ENCODE results near the gene PPCDC.

DNA sequence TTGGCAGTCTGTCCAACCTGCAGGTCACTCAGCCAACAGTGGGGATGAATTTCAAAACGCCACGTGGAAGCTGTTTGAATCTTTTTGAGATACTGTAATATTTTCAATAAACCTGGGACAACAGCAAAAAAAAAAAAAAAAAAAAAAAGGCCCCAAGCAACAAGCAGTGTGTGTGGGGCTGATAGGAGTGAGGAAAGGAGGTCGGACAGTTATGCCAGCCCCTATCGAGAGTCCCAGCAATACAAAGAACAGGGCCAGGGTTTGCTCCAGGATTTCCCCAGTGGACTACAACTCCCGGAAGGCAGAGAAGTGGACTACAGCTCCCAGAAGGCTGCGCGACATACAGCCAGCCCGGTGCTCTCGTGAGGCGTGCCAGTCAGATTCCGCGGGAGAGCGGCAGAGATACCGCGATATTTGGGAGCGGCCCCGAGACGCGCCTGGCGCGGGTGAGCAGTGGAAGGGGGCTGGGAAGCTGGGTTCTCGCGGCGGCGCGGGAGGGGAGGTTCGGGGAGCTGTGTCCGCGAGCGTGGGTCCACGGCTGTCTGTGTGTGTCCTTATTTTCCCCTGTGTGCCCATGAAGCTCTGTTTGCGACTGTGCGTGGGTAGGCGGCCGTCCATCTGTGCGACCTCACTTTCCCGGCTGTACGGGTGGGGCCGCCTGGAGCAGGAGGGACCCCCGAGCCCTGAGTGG, at the start of gene PPCDC:
- TF ChIP-seq EZH2 (IDR thresholded peaks at IDR 0.05) (no peak), CTCF (IDR thresholded peaks at IDR 0.05 in 2 of 3, conservative IDR thresholded peaks at IDR 0.05 in 1 of 3; ENCODE audit: borderline replicate concordance in 1 of 3, insufficient read depth in 1 of 3, low read depth in 2 of 3, low read length in 2 of 3) (no peak), POLR2A (IDR thresholded peaks at IDR 0.05; ENCODE audit: borderline replicate concordance, extremely low read depth, insufficient read depth, insufficient read length) (peak; percentile 93), EGR1 (IDR thresholded peaks at IDR 0.05; ENCODE audit: low read depth) (no peak), SIN3A (IDR thresholded peaks at IDR 0.05; ENCODE audit: low read depth) (peak; percentile 92), YY1 (IDR thresholded peaks at IDR 0.05; ENCODE audit: extremely low read depth, insufficient replicate concordance, low read depth, low read length) (peak; percentile 62), POLR2AphosphoS5 (IDR thresholded peaks at IDR 0.05; ENCODE audit: low read depth, low read length) (peak; percentile 98), RAD21 (IDR thresholded peaks at IDR 0.05; ENCODE audit: low read depth) (no peak), ZBTB33 (IDR thresholded peaks at IDR 0.05; ENCODE audit: extremely low read depth, insufficient replicate concordance, low read length) (peak; percentile 100)
